ENCODE results near the gene SEC31B.
A peak's percentile ranks its signal among the peaks of the same experiment; 100 is the strongest.

The SEC31B gene

GRCh38 chr10:100490531-100490930 is 29.1 kb downstream of the SEC31B start:
- DNase-seq (ENCODE audit: low spot score): no peak

GRCh38 chr10:100489396-100489795 is 30.3 kb downstream of the SEC31B start:
- DNase-seq (ENCODE audit: low spot score): no peak

GRCh38 chr10:100487529-100487928 is 32.1 kb downstream of the SEC31B start:
- no peak for DNase-seq (ENCODE audit: low spot score)

- no peak for DNase-seq (ENCODE audit: low spot score)
These were observed 33.7 kb downstream of the SEC31B start for GRCh38 chr10:100485801-100486495.

- no peak for DNase-seq (ENCODE audit: low spot score)
These were observed 34.3 kb downstream of the SEC31B start for GRCh38 chr10:100485366-100485765.

- no peak for DNase-seq (ENCODE audit: low spot score)
These were observed 35.6 kb downstream of the SEC31B start for GRCh38 chr10:100483876-100484666.

- DNase-seq (ENCODE audit: low spot score): no peak
These were observed 36.9 kb downstream of the SEC31B start for GRCh38 chr10:100482834-100483185.

GRCh38 chr10:100482181-100482833 is 37.4 kb downstream of the SEC31B start:
- DNase-seq (ENCODE audit: low spot score): peak; percentile 73

- peak; percentile 89 for DNase-seq (ENCODE audit: low spot score)
These were observed 38.1 kb downstream of the SEC31B start for GRCh38 chr10:100481462-100482081.

- no peak for DNase-seq (ENCODE audit: low spot score)
These were observed 39.7 kb downstream of the SEC31B start for GRCh38 chr10:100480002-100480401.

- DNase-seq (ENCODE audit: low spot score): no peak
These were observed 40.6 kb downstream of the SEC31B start for GRCh38 chr10:100479037-100479436.

- DNase-seq (ENCODE audit: low spot score): no peak
These were observed 41.7 kb downstream of the SEC31B start for GRCh38 chr10:100477970-100478369.

- DNase-seq (ENCODE audit: low spot score): no peak
These were observed 49.3 kb downstream of the SEC31B start for GRCh38 chr10:100470367-100470766.

- DNase-seq (ENCODE audit: low spot score): no peak
These were observed 49.9 kb downstream of the SEC31B start for GRCh38 chr10:100469756-100470155.

- DNase-seq (ENCODE audit: low spot score): no peak
These were observed 50.7 kb downstream of the SEC31B start for GRCh38 chr10:100468978-100469377.

- DNase-seq (ENCODE audit: low spot score): no peak
These were observed 51.3 kb downstream of the SEC31B start for GRCh38 chr10:100468322-100468721.

GRCh38 chr10:100462709-100463108 is 57.0 kb downstream of the SEC31B start, which contains the start of gene WNT8B:
Gene WNT8B (plus strand): TSS chr10:100463009. CDS start chr10:100463169, 160 bp downstream.
- DNase-seq (ENCODE audit: low spot score): no peak

- DNase-seq (ENCODE audit: low spot score): no peak
These were observed 70.7 kb downstream of the SEC31B start for GRCh38 chr10:100448951-100449350.

- no peak for DNase-seq (ENCODE audit: low spot score)
These were observed 72.0 kb downstream of the SEC31B start for GRCh38 chr10:100447663-100448062.

GRCh38 chr10:100446130-100446761 is 73.4 kb downstream of the SEC31B start:
- no peak for DNase-seq (ENCODE audit: low spot score)

GRCh38 chr10:100442548-100442947 is 77.1 kb downstream of the SEC31B start:
- no peak for DNase-seq (ENCODE audit: low spot score)
